Measurements from ENCODE around the gene TBX20. TPM values are rescaled to one million over a fixed set of nuclear protein-coding genes. Genes with fewer than 3 reads are reported as not detected.

TBX20 gene
- total and polyA plus RNA-seq, 3 experiments from 2014 or later, result not detected

GRCh38 chr7:35252612-35253459, 1.1 kb downstream of the TBX20 start:
- peaks cover 45% of the 10 kb centered on the region for H3K27me3 ChIP-seq (ENCODE audit: insufficient read depth, low read length, poor library complexity, severe bottlenecking)
- H3K4me1 ChIP-seq (ENCODE audit: insufficient read depth, low read length), result peaks cover 5% of the 10 kb centered on the region
- Mint-ChIP-seq H3K27me3 (peaks cover 82 to 88% of the 10 kb centered on the region in 2 donors), H3K9me3 (peaks cover 5 to 30% (median 12%) of the 10 kb centered on the region in 5 donors), H3K4me3 (peak overlapping the region in 6 of 7 donors; percentile 21 to 82 (median 48)), H3K4me1 (peaks cover 8 to 13% (median 9%) of the 10 kb centered on the region in 3 donors), H3K36me3 (no peaks in the 10 kb centered on the region), H3K27ac (peak overlapping the region in 1 of 8 donors; percentile 13)
- ChIA-PET POLR2A (no interaction called here), CTCF (no interaction called here)
- H3K36me3 ChIP-seq (ENCODE audit: insufficient read depth, low read length), result no peaks in the 10 kb centered on the region
- no peak overlapping the region for H3K27ac ChIP-seq (ENCODE audit: low read depth, low read length)
- DNase-seq, result no peak
- H3K4me3 ChIP-seq (ENCODE audit: low read length), result no peak overlapping the region
- no peaks in the 10 kb centered on the region for H3K9me3 ChIP-seq (ENCODE audit: low read length)

GRCh38 chr7:35251606-35252310, 2.1 kb downstream of the TBX20 start:
- peaks cover 36% of the 10 kb centered on the region for H3K27me3 ChIP-seq (ENCODE audit: insufficient read depth, low read length, poor library complexity, severe bottlenecking)
- H3K4me1 ChIP-seq (ENCODE audit: insufficient read depth, low read length), result peaks cover 5% of the 10 kb centered on the region
- ChIA-PET POLR2A (no interaction called here), CTCF (no interaction called here)
- no peaks in the 10 kb centered on the region for H3K9me3 ChIP-seq (ENCODE audit: low read length)
- H3K4me3 ChIP-seq (ENCODE audit: low read length), result no peak overlapping the region
- peaks cover 75 to 86% of the 10 kb centered on the region in 2 donors for H3K27me3 Mint-ChIP-seq
- peaks cover 5 to 13% (median 8%) of the 10 kb centered on the region in 3 donors for H3K4me1 Mint-ChIP-seq
- no peaks in the 10 kb centered on the region for H3K36me3 Mint-ChIP-seq
- H3K27ac Mint-ChIP-seq, result peak overlapping the region in 1 of 8 donors; percentile 8
- H3K27ac ChIP-seq (ENCODE audit: low read depth, low read length), result no peak overlapping the region
- H3K9me3 Mint-ChIP-seq, result peaks cover 5 to 24% (median 12%) of the 10 kb centered on the region in 5 donors
- H3K36me3 ChIP-seq (ENCODE audit: insufficient read depth, low read length), result no peaks in the 10 kb centered on the region
- DNase-seq, result no peak
- H3K4me3 Mint-ChIP-seq, result peak overlapping the region in 1 of 7 donors; percentile 1

GRCh38 chr7:35250941-35251340, 3.0 kb downstream of the TBX20 start:
- DNase-seq, result no peak
- Mint-ChIP-seq H3K9me3 (peaks cover 0 to 19% (median 10%) of the 10 kb centered on the region in 5 donors), H3K4me3 (no peak overlapping the region), H3K36me3 (no peaks in the 10 kb centered on the region), H3K4me1 (peaks cover 5 to 13% (median 8%) of the 10 kb centered on the region in 3 donors), H3K27ac (no peak overlapping the region), H3K27me3 (peaks cover 67 to 82% of the 10 kb centered on the region in 2 donors)
- no peak overlapping the region for H3K27ac ChIP-seq (ENCODE audit: low read depth, low read length)
- H3K9me3 ChIP-seq (ENCODE audit: low read length), result no peaks in the 10 kb centered on the region
- peaks cover 5% of the 10 kb centered on the region for H3K4me1 ChIP-seq (ENCODE audit: insufficient read depth, low read length)
- POLR2A ChIA-PET, result no interaction called here
- H3K4me3 ChIP-seq (ENCODE audit: low read length), result no peak overlapping the region
- no peaks in the 10 kb centered on the region for H3K36me3 ChIP-seq (ENCODE audit: insufficient read depth, low read length)
- CTCF ChIA-PET, result no interaction called here
- peaks cover 27% of the 10 kb centered on the region for H3K27me3 ChIP-seq (ENCODE audit: insufficient read depth, low read length, poor library complexity, severe bottlenecking)

GRCh38 chr7:35250452-35250851, 3.4 kb downstream of the TBX20 start:
- POLR2A ChIA-PET, result no interaction called here
- no peak overlapping the region for H3K4me3 ChIP-seq (ENCODE audit: low read length)
- H3K4me1 ChIP-seq (ENCODE audit: insufficient read depth, low read length), result peaks cover 5% of the 10 kb centered on the region
- H3K9me3 ChIP-seq (ENCODE audit: low read length), result no peaks in the 10 kb centered on the region
- Mint-ChIP-seq H3K9me3 (peaks cover 0 to 19% (median 6%) of the 10 kb centered on the region in 5 donors), H3K36me3 (no peaks in the 10 kb centered on the region), H3K27ac (no peak overlapping the region), H3K4me3 (no peak overlapping the region), H3K4me1 (peaks cover 5 to 13% (median 8%) of the 10 kb centered on the region in 3 donors), H3K27me3 (peaks cover 62 to 82% of the 10 kb centered on the region in 2 donors)
- no peak overlapping the region for H3K27ac ChIP-seq (ENCODE audit: low read depth, low read length)
- DNase-seq, result no peak
- no peaks in the 10 kb centered on the region for H3K36me3 ChIP-seq (ENCODE audit: insufficient read depth, low read length)
- H3K27me3 ChIP-seq (ENCODE audit: insufficient read depth, low read length, poor library complexity, severe bottlenecking), result peaks cover 23% of the 10 kb centered on the region
- CTCF ChIA-PET, result no interaction called here

GRCh38 chr7:35249537-35249907, 4.4 kb downstream of the TBX20 start:
- H3K36me3 Mint-ChIP-seq, result no peaks in the 10 kb centered on the region
- H3K27ac ChIP-seq (ENCODE audit: low read depth, low read length), result no peak overlapping the region
- no peak overlapping the region for H3K4me3 Mint-ChIP-seq
- H3K9me3 ChIP-seq (ENCODE audit: low read length), result no peaks in the 10 kb centered on the region
- ChIA-PET POLR2A (no interaction called here), CTCF (no interaction called here)
- peaks cover 5 to 13% (median 8%) of the 10 kb centered on the region in 3 donors for H3K4me1 Mint-ChIP-seq
- DNase-seq, result no peak
- peaks cover 18% of the 10 kb centered on the region for H3K27me3 ChIP-seq (ENCODE audit: insufficient read depth, low read length, poor library complexity, severe bottlenecking)
- H3K27me3 Mint-ChIP-seq, result peaks cover 56 to 84% of the 10 kb centered on the region in 2 donors
- no peaks in the 10 kb centered on the region for H3K36me3 ChIP-seq (ENCODE audit: insufficient read depth, low read length)
- H3K4me3 ChIP-seq (ENCODE audit: low read length), result no peak overlapping the region
- no peak overlapping the region for H3K27ac Mint-ChIP-seq
- H3K4me1 ChIP-seq (ENCODE audit: insufficient read depth, low read length), result peaks cover 5% of the 10 kb centered on the region
- peaks cover 0 to 14% (median 3%) of the 10 kb centered on the region in 5 donors for H3K9me3 Mint-ChIP-seq

- Mint-ChIP-seq H3K36me3 (no peaks in the 10 kb centered on the region), H3K9me3 (peaks cover 0 to 12% (median 3%) of the 10 kb centered on the region in 5 donors), H3K27ac (no peak overlapping the region), H3K4me3 (no peak overlapping the region), H3K27me3 (peaks cover 54 to 85% of the 10 kb centered on the region in 2 donors), H3K4me1 (peaks cover 5 to 13% (median 8%) of the 10 kb centered on the region in 3 donors)
- Histone ChIP-seq H3K27ac (ENCODE audit: low read depth, low read length) (no peak overlapping the region), H3K4me1 (ENCODE audit: insufficient read depth, low read length) (peaks cover 5% of the 10 kb centered on the region), H3K4me3 (ENCODE audit: low read length) (no peak overlapping the region), H3K9me3 (ENCODE audit: low read length) (no peaks in the 10 kb centered on the region), H3K36me3 (ENCODE audit: insufficient read depth, low read length) (no peaks in the 10 kb centered on the region), H3K27me3 (ENCODE audit: insufficient read depth, low read length, poor library complexity, severe bottlenecking) (peaks cover 17% of the 10 kb centered on the region)
- ChIA-PET POLR2A (no interaction called here), CTCF (no interaction called here)
- DNase-seq, result no peak
Measured at GRCh38 chr7:35248576-35249536, 5.0 kb downstream of the TBX20 start.

GRCh38 chr7:35246819-35247218, 7.1 kb downstream of the TBX20 start:
- Histone ChIP-seq H3K4me1 (ENCODE audit: insufficient read depth, low read length) (no peaks in the 10 kb centered on the region), H3K36me3 (ENCODE audit: insufficient read depth, low read length) (no peaks in the 10 kb centered on the region), H3K4me3 (ENCODE audit: low read length) (no peak overlapping the region), H3K27ac (ENCODE audit: low read depth, low read length) (no peak overlapping the region), H3K27me3 (ENCODE audit: insufficient read depth, low read length, poor library complexity, severe bottlenecking) (peaks cover 5% of the 10 kb centered on the region), H3K9me3 (ENCODE audit: low read length) (no peaks in the 10 kb centered on the region)
- peaks cover 0 to 2% (median 0%) of the 10 kb centered on the region in 5 donors for H3K9me3 Mint-ChIP-seq
- POLR2A ChIA-PET, result no interaction called here
- H3K27me3 Mint-ChIP-seq, result peaks cover 44 to 75% of the 10 kb centered on the region in 2 donors
- H3K36me3 Mint-ChIP-seq, result no peaks in the 10 kb centered on the region
- no peak overlapping the region for H3K4me3 Mint-ChIP-seq
- CTCF ChIA-PET, result no interaction called here
- H3K4me1 Mint-ChIP-seq, result peaks cover 0 to 3% (median 0%) of the 10 kb centered on the region in 3 donors
- no peak for DNase-seq
- no peak overlapping the region for H3K27ac Mint-ChIP-seq
